ENCODE results near the gene SUCNR1. TPM values are rescaled to one million over a fixed set of nuclear protein-coding genes. Genes with fewer than 3 reads are reported as not detected.

The SUCNR1 gene
- total RNA-seq, 1 experiment from 2014 or later: not detected

- no peaks in the 10 kb centered on the region for H3K27me3 ChIP-seq (ENCODE audit: control insufficient read depth, insufficient read depth, low read length)
- no peaks in the 10 kb centered on the region for H3K9me3 ChIP-seq (ENCODE audit: control insufficient read depth, insufficient read depth, low read depth, low read length)
- in situ Hi-C loops (cut with HindIII; ENCODE audit: low pct_unique_long_range_greater_than_20kb, low sequenced_read_pairs): no loop called here
- BruUV-seq (replicated peaks): no TSS peak
- CTCF ChIA-PET: no interaction called here
- H3K27ac ChIP-seq (ENCODE audit: low read length): no peak overlapping the region
- no peaks in the 10 kb centered on the region for H3K36me3 ChIP-seq (ENCODE audit: control insufficient read depth, insufficient read depth, low read length)
- H3K4me3 ChIP-seq (ENCODE audit: low read depth in 2 of 2, low read length in 2 of 2): no peak overlapping the region
- H3K4me1 ChIP-seq (ENCODE audit: control insufficient read depth, insufficient read depth, low read length): no peaks in the 10 kb centered on the region
- POLR2A ChIA-PET: no interaction called here
- ATAC-seq: no peak
- TF ChIP-seq TCF7L2 (IDR thresholded peaks at IDR 0.05; ENCODE audit: low read depth, low read length): no peak
- TF ChIP-seq REST (IDR thresholded peaks at IDR 0.05; ENCODE audit: insufficient read depth in 1 of 2, low read depth in 2 of 2, low read length in 1 of 2): no peak
- TF ChIP-seq CTCF (IDR thresholded peaks at IDR 0.05): no peak
- TF ChIP-seq SIN3A (IDR thresholded peaks at IDR 0.05; ENCODE audit: borderline replicate concordance, insufficient read depth, low read depth, low read length): no peak
- no peak for TF ChIP-seq POLR2AphosphoS5 (IDR thresholded peaks at IDR 0.05; ENCODE audit: low read depth, low read length)
- no peak for DNase-seq (ENCODE audit: low read depth, low spot score)
- intact Hi-C loops (cut with micrococcal nuclease; ENCODE audit: unreplicated experiment): no loop called here
Observed at GRCh38 chr3:151905647-151906046, 32.2 kb downstream of the SUCNR1 start.

- in situ Hi-C loops (cut with HindIII; ENCODE audit: low pct_unique_long_range_greater_than_20kb, low sequenced_read_pairs): no loop called here
- DNase-seq (ENCODE audit: low read depth, low spot score) (no peak), ATAC-seq (no peak)
- ChIA-PET CTCF (no interaction called here), POLR2A (no interaction called here)
- H3K27me3 ChIP-seq (ENCODE audit: control insufficient read depth, insufficient read depth, low read length): no peaks in the 10 kb centered on the region
- H3K9me3 ChIP-seq (ENCODE audit: control insufficient read depth, insufficient read depth, low read depth, low read length): no peaks in the 10 kb centered on the region
- intact Hi-C loops (cut with micrococcal nuclease; ENCODE audit: unreplicated experiment): no loop called here
- no peak for TF ChIP-seq REST (IDR thresholded peaks at IDR 0.05; ENCODE audit: insufficient read depth in 1 of 2, low read depth in 2 of 2, low read length in 1 of 2)
- no peak for TF ChIP-seq SIN3A (IDR thresholded peaks at IDR 0.05; ENCODE audit: borderline replicate concordance, insufficient read depth, low read depth, low read length)
- TF ChIP-seq CTCF (IDR thresholded peaks at IDR 0.05): no peak
- no peak for TF ChIP-seq TCF7L2 (IDR thresholded peaks at IDR 0.05; ENCODE audit: low read depth, low read length)
- TF ChIP-seq POLR2AphosphoS5 (IDR thresholded peaks at IDR 0.05; ENCODE audit: low read depth, low read length): no peak
- no peaks in the 10 kb centered on the region for H3K4me1 ChIP-seq (ENCODE audit: control insufficient read depth, insufficient read depth, low read length)
- no peak overlapping the region for H3K27ac ChIP-seq (ENCODE audit: low read length)
- H3K36me3 ChIP-seq (ENCODE audit: control insufficient read depth, insufficient read depth, low read length): no peaks in the 10 kb centered on the region
- H3K4me3 ChIP-seq (ENCODE audit: low read depth in 2 of 2, low read length in 2 of 2): no peak overlapping the region
- no TSS peak for BruUV-seq (replicated peaks)
Observed at GRCh38 chr3:151906751-151907150, 33.3 kb downstream of the SUCNR1 start.
